Thyroid gland (tissue), 4 donors: ENCODE measurements around the gene CHEK1.

ENCODE experiments used
- POLR2A ChIP-seq, 2 donors: fragments of 450-650 bp; IDR thresholded peaks; one replicate each; pipeline ENCODE4 v1.6.1; 2017; ENCODE audit warnings: antibody characterized with exemption in 2 of 2, mild to moderate bottlenecking in 2 of 2, moderate library complexity in 1 of 2
- TF ChIP-seq, protein P1 (sequence below), 6 experiments: fragments of 200-600 bp in 3 of 6; fragments of 450-650 bp in 3 of 6; sonication (generic) in 3 of 6; IDR thresholded peaks; one replicate each; pipeline ENCODE4 v1.5.1; 2016 to 2019; ENCODE audit warnings: antibody characterized with exemption in 6 of 6, mild to moderate bottlenecking in 2 of 6, inconsistent platforms in 1 of 6, moderate library complexity in 1 of 6

DNA sequence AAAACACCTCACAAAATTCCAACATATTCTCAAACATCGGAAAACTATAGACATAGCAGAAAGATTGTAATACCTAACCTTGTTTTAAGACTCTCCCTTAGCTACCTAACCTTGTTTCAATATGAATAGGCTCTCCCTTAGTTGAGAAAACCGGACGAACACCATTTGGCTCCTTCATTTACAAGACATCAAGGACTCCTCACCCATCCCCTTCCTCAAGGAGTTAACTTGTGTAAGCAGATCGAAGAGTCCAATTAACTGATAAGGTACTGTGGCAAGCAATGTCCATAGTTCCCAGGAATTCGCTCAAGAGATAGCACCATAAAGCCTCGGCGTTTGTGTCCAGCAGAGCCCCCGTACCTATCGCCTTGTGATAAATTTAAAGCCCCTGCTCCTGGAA is 60.3 kb downstream of the CHEK1 start:
- TF ChIP-seq, protein P1, sequence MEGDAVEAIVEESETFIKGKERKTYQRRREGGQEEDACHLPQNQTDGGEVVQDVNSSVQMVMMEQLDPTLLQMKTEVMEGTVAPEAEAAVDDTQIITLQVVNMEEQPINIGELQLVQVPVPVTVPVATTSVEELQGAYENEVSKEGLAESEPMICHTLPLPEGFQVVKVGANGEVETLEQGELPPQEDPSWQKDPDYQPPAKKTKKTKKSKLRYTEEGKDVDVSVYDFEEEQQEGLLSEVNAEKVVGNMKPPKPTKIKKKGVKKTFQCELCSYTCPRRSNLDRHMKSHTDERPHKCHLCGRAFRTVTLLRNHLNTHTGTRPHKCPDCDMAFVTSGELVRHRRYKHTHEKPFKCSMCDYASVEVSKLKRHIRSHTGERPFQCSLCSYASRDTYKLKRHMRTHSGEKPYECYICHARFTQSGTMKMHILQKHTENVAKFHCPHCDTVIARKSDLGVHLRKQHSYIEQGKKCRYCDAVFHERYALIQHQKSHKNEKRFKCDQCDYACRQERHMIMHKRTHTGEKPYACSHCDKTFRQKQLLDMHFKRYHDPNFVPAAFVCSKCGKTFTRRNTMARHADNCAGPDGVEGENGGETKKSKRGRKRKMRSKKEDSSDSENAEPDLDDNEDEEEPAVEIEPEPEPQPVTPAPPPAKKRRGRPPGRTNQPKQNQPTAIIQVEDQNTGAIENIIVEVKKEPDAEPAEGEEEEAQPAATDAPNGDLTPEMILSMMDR (IDR thresholded peaks at IDR 0.05), result no peak
- TF ChIP-seq POLR2A (IDR thresholded peaks at IDR 0.05), result no peak
